GM12875 (cell line): ENCODE data around the gene RAF1.

Experiments
- H3K4me3 ChIP-seq: one replicate; pipeline ENCODE4 v1.5.1; 2011; ENCODE audit warnings: low read depth, low read length, control low read depth
- TF ChIP-seq, protein P1 (sequence below): IDR thresholded peaks from 2 replicates; pipeline ENCODE4 v1.5.1; 2011; ENCODE audit warnings: low read depth, mild to moderate bottlenecking, control low read depth, inconsistent platforms, low read length, moderate library complexity, borderline replicate concordance; ENCODE audit not compliant: insufficient read depth

Gene RAF1

GRCh38 chr3:12591997-12592715 lies 71.8 kb downstream of the RAF1 start:
- TF ChIP-seq, protein P1, sequence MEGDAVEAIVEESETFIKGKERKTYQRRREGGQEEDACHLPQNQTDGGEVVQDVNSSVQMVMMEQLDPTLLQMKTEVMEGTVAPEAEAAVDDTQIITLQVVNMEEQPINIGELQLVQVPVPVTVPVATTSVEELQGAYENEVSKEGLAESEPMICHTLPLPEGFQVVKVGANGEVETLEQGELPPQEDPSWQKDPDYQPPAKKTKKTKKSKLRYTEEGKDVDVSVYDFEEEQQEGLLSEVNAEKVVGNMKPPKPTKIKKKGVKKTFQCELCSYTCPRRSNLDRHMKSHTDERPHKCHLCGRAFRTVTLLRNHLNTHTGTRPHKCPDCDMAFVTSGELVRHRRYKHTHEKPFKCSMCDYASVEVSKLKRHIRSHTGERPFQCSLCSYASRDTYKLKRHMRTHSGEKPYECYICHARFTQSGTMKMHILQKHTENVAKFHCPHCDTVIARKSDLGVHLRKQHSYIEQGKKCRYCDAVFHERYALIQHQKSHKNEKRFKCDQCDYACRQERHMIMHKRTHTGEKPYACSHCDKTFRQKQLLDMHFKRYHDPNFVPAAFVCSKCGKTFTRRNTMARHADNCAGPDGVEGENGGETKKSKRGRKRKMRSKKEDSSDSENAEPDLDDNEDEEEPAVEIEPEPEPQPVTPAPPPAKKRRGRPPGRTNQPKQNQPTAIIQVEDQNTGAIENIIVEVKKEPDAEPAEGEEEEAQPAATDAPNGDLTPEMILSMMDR = no peak
- no peak overlapping the region for H3K4me3 ChIP-seq

DNA sequence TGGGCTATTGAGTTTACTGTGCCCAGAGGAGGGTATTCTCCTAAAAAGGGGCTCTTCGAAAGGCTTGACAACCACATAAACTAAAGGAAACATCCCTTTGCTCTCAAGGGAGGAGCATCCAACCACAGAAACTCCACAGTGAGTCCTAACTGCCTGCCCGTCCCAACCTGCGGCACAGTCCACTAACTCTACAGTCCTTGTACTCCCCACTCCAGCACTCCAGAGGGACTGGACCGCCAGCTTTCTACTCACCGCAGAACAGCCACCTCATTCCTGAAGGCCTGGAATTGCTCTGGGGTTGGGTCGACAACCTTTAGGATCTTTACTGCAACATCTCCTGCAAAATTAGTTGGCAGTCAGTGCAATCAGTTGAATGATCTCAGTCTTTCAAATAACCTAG lies 72.5 kb downstream of the RAF1 start:
- no peak overlapping the region for H3K4me3 ChIP-seq
- TF ChIP-seq, protein P1 = no peak

DNA sequence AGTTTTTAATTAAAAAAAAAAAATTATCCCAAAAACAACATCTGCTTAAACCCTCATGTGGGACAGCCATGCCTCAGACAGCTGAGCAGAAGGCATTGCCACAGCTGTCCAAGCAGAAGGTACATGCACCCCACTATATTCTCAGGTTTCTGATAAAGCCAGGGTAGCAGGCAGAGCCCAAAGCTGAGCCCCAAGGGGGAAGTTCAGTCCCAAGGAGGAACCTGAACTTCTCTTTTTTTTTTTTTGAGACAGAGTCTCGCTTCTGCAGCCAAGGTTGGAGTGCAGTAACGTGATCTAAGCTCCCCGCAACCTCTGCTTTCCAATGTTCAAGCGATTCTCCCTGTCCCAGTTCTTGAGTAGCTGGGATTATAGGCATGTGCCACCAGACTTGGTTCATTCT lies 73.8 kb downstream of the RAF1 start:
- TF ChIP-seq, protein P1 = no peak
- no peak overlapping the region for H3K4me3 ChIP-seq

GRCh38 chr3:12588039-12589009 lies 75.6 kb downstream of the RAF1 start:
- TF ChIP-seq, protein P1 = no peak
- H3K4me3 ChIP-seq = no peak overlapping the region

- H3K4me3 ChIP-seq = no peak overlapping the region
- TF ChIP-seq, protein P1 = no peak
These were observed 77.5 kb downstream of the RAF1 start for GRCh38 chr3:12586403-12586802.

GRCh38 chr3:12585970-12586369 lies 77.9 kb downstream of the RAF1 start:
- no peak overlapping the region for H3K4me3 ChIP-seq
- TF ChIP-seq, protein P1 = no peak
